Kidney (tissue), 14 donors: Measurements from ENCODE around the gene COMMD2. TPM values are rescaled to one million over a fixed set of nuclear protein-coding genes. Genes with fewer than 3 reads are reported as not detected.

Experiments
- DNase-seq, 5 donors: peaks; one replicate each; pipeline ENCODE4 v3.0.0-alpha.2; 2013 to 2020
- FAIRE-seq: peaks from 2 replicates; lab custom pipeline; 2012; peaks lifted over from hg19 to GRCh38; lab: Jason Lieb, UNC
- H3K27ac ChIP-seq, 2 donors: one replicate each; pipeline ENCODE4 v1.7.0; 2013; ENCODE audit warnings: low read depth in 2 of 2, low read length in 2 of 2, inconsistent platforms in 1 of 2
- H3K27me3 ChIP-seq: one replicate; pipeline ENCODE4 v1.7.1; 2013; ENCODE audit warnings: low read length, inconsistent platforms; ENCODE audit not compliant: control insufficient read depth, insufficient read depth
- H3K36me3 ChIP-seq, 3 donors: one replicate each; pipeline versions ENCODE4 v1.7.0 to v1.7.1; 2013; ENCODE audit warnings: low read length in 3 of 3, control low read depth in 1 of 3, inconsistent platforms in 1 of 3; ENCODE audit not compliant: insufficient read depth in 3 of 3, control insufficient read depth in 2 of 3
- H3K4me1 ChIP-seq, 3 donors: one replicate each; pipeline versions ENCODE4 v1.7.0 to v1.7.1; 2013; ENCODE audit warnings: low read length in 3 of 3, inconsistent platforms in 1 of 3, low read depth in 1 of 3; ENCODE audit not compliant: control insufficient read depth in 2 of 3, insufficient read depth in 2 of 3
- H3K4me3 ChIP-seq, 3 donors: one replicate each; pipeline versions ENCODE4 v1.7.0 to v1.8.1; 2013; ENCODE audit warnings: low read length in 3 of 3, control low read depth in 1 of 3, inconsistent platforms in 1 of 3
- H3K9ac ChIP-seq, 3 donors: one replicate each; pipeline versions ENCODE4 v1.7.0 to v1.7.1; 2013; ENCODE audit warnings: low read length in 3 of 3, control low read depth in 1 of 3, inconsistent platforms in 1 of 3
- H3K9me3 ChIP-seq, 3 donors: one replicate each; pipeline versions ENCODE4 v1.7.0 to v1.7.1; 2013; ENCODE audit warnings: low read length in 3 of 3, control low read depth in 1 of 3, inconsistent platforms in 1 of 3; ENCODE audit not compliant: control insufficient read depth in 2 of 3, insufficient read depth in 1 of 3
- intact Hi-C: fragments of 100-400 bp; cut with DNase I; formaldehyde crosslinking; loops from one replicate; pipeline ENCODE4 v1.11.1; 2022
- polyA plus RNA-seq: library from polyadenylated mRNA; stranded (reverse); fragments of 350-450 nt; fragmentation: Illumina TruSeq; extraction: RNeasy Lipid Tissue Mini Kit (QIAGEN cat#74804); gene quantifications from one replicate; pipeline ENCODE4 v1.2.3, GENCODE V29; 2014; ENCODE audit warnings: low read depth, low replicate concordance; ENCODE audit not compliant: insufficient read depth
- total RNA-seq: library from RNA; stranded (reverse); fragmentation: NEBNext Ultra II Directional; extraction: Animal tissue kit (Norgen Biotek cat#: 25700); gene quantifications from one replicate; pipeline ENCODE4 v1.2.1, GENCODE V29; 2021
- TF ChIP-seq, protein P1 (sequence below): IDR thresholded peaks from 3 replicates; pipeline ENCODE4 v1.5.1; 2012; ENCODE audit warnings: mild to moderate bottlenecking, moderate library complexity, borderline replicate concordance; ENCODE audit not compliant: insufficient read depth; ENCODE audit errors: extremely low read depth
- donor health status: control.
- donor health status: control.
- donor health status: control.
- donor health status: control.
- donor health status: control.
- donor health status: DM: yes; HTN: yes; CAD: no.
- donor health status: Normal renal cell carcinoma (clear cell type).

Gene COMMD2
- total and polyA plus RNA-seq, 2 donors from 2014 or later = 17.9 to 43.4 TPM

DNA sequence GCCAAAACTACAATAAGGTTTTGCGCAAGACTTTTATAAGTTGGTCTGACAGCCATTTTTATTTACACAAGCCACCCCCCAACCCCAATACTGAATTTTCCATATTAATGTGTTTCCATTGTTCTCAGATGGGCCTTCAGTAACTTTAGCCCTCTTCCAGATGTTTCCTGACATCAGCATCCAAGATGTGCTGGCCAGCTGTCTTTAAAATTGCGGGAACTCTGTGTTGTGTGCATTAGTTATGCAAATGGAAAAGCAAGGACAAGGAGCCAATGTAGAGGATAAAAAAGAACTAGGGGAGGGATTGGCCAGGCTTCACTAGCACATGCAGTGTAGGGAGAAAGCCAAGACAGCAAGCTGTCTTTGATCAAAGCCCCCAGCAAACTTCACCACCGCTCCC, 45.4 kb downstream of the COMMD2 start:
- no peak overlapping the region for H3K4me3 ChIP-seq
- FAIRE-seq = no peak
- H3K4me1 ChIP-seq = no peaks in the 10 kb centered on the region
- no peaks in the 10 kb centered on the region for H3K36me3 ChIP-seq
- no peak overlapping the region for H3K9ac ChIP-seq
- TF ChIP-seq, protein P1, sequence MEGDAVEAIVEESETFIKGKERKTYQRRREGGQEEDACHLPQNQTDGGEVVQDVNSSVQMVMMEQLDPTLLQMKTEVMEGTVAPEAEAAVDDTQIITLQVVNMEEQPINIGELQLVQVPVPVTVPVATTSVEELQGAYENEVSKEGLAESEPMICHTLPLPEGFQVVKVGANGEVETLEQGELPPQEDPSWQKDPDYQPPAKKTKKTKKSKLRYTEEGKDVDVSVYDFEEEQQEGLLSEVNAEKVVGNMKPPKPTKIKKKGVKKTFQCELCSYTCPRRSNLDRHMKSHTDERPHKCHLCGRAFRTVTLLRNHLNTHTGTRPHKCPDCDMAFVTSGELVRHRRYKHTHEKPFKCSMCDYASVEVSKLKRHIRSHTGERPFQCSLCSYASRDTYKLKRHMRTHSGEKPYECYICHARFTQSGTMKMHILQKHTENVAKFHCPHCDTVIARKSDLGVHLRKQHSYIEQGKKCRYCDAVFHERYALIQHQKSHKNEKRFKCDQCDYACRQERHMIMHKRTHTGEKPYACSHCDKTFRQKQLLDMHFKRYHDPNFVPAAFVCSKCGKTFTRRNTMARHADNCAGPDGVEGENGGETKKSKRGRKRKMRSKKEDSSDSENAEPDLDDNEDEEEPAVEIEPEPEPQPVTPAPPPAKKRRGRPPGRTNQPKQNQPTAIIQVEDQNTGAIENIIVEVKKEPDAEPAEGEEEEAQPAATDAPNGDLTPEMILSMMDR = no peak
- H3K9me3 ChIP-seq = no peaks in the 10 kb centered on the region
- H3K27ac ChIP-seq = no peak overlapping the region
- H3K27me3 ChIP-seq = no peaks in the 10 kb centered on the region
- DNase-seq = peak in 2 of 5 donors; percentile 32 to 80
- intact Hi-C loops = no loop called here

DNA sequence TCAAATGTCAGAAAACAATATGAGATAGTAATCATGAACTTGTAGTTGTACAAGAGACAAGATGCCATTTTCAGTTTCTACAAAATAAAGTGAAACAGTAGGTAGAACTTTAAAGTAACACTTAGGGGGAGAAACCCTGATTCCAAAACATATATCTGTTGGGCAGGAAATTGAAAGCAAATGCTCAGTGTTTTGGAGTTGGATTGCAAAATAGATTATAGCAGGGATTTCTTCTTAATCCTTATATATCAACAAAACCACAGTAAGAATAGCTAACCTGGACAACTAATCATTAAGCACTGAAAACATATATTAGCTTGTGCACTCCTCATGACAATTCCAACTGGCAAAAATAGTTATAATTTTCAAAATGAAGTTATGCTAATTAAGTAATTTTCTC, 46.9 kb downstream of the COMMD2 start:
- H3K4me1 ChIP-seq = no peaks in the 10 kb centered on the region
- TF ChIP-seq, protein P1 = no peak
- no peak overlapping the region for H3K9ac ChIP-seq
- intact Hi-C loops = no loop called here
- no peak overlapping the region for H3K27ac ChIP-seq
- no peaks in the 10 kb centered on the region for H3K36me3 ChIP-seq
- no peaks in the 10 kb centered on the region for H3K27me3 ChIP-seq
- H3K4me3 ChIP-seq = no peak overlapping the region
- FAIRE-seq (no peak), DNase-seq (no peak)
- H3K9me3 ChIP-seq = no peaks in the 10 kb centered on the region

DNA sequence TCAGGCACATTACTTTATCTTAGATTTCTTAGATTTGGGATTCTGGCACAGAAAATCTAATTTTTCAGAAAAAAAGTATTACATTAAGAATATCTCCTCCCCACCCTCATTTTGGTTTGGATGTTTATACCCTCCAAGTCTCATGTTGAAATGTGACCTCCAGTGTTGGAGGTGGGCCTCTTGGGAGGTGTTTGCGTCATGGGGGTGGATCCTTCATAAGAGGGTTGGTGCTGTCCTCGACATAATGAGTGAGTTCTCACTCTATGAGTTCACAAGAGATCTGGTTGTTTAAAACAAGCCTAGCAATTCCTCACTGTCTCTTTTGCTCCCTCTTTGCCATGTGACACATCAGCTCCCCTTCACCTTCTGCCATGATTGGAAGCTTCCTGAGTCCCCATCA, 48.8 kb downstream of the COMMD2 start:
- Histone ChIP-seq H3K27ac (no peak overlapping the region), H3K27me3 (no peaks in the 10 kb centered on the region), H3K9ac (no peak overlapping the region), H3K9me3 (no peaks in the 10 kb centered on the region), H3K4me3 (no peak overlapping the region), H3K4me1 (no peaks in the 10 kb centered on the region), H3K36me3 (no peaks in the 10 kb centered on the region)
- DNase-seq (no peak), FAIRE-seq (no peak)
- TF ChIP-seq, protein P1 = no peak
- intact Hi-C loops = no loop called here
